ACC112 (cell line): ENCODE measurements around the gene RAD51.

ENCODE experiments used
- H2AFZ ChIP-seq: fragments of 200-600 bp; sonication (generic); one replicate; pipeline ENCODE4 v1.6.0; 2017; ENCODE audit warnings: antibody characterized with exemption, low read length; ENCODE audit not compliant: unreplicated experiment
- H3K27ac ChIP-seq: fragments of 200-600 bp; sonication (generic); 2 replicates; pipeline ENCODE4 v1.5.1; 2014; ENCODE audit warnings: low read depth, mild to moderate bottlenecking, antibody characterized with exemption, low read length, moderate library complexity
- H3K27me3 ChIP-seq: fragments of 200-600 bp; sonication (generic); 2 replicates; pipeline ENCODE4 v1.6.1; 2014; ENCODE audit warnings: mild to moderate bottlenecking, antibody characterized with exemption, low read length, moderate library complexity, mixed read lengths; ENCODE audit not compliant: insufficient read depth
- H3K36me3 ChIP-seq: fragments of 200-600 bp; sonication (generic); 2 replicates; pipeline ENCODE4 v1.6.1; 2016; ENCODE audit warnings: mild to moderate bottlenecking, antibody characterized with exemption, low read length, moderate library complexity, mixed read lengths; ENCODE audit not compliant: insufficient read depth
- H3K4me1 ChIP-seq: fragments of 200-600 bp; sonication (generic); one replicate; pipeline ENCODE4 v1.6.1; 2016; ENCODE audit warnings: low read length, mixed read lengths; ENCODE audit not compliant: insufficient read depth, unreplicated experiment, control insufficient read depth
- H3K4me3 ChIP-seq: fragments of 200-600 bp; sonication (generic); 2 replicates; pipeline ENCODE4 v1.5.1; 2014; ENCODE audit warnings: mild to moderate bottlenecking, low read depth, low read length
- H3K79me2 ChIP-seq: fragments of 200-600 bp; sonication (generic); one replicate; pipeline ENCODE4 v1.6.0; 2016; ENCODE audit warnings: low read length; ENCODE audit not compliant: control insufficient read depth, unreplicated experiment, insufficient read depth

Gene RAD51

DNA sequence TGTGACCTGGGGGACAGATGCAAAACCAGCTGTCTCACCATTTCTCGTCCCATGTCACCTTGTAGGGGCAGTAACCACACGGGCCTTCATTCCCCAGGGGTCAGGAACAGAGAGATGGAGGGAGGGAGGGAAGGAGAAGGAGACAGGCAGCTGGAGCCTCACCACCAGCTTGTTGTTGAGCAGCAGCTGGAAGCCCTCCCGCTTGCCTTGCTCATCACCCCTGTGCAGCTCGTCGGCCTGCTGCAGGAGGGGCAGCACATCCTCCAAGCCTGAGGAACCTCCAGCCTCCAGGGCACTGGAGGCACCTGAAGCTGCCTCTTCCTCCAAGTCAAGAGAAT, 49.8 kb downstream of the RAD51 start:
- no peaks in the 10 kb centered on the region for H3K27me3 ChIP-seq
- no peak overlapping the region for H2AFZ ChIP-seq
- H3K79me2 ChIP-seq = no peaks in the 10 kb centered on the region
- no peak overlapping the region for H3K4me3 ChIP-seq
- peak overlapping the region; percentile 34; the same call in 1 of the 2 replicates for H3K27ac ChIP-seq
- H3K36me3 ChIP-seq = peaks cover 5% of the 10 kb centered on the region; the same call in 1 of the 2 replicates
- H3K4me1 ChIP-seq = peaks cover 32% of the 10 kb centered on the region

GRCh38 chr15:40746916-40747418, 52.0 kb downstream of the RAD51 start:
- Histone ChIP-seq H3K27ac (peak overlapping the region; percentile 28), H3K27me3 (no peaks in the 10 kb centered on the region), H3K79me2 (peaks cover 5% of the 10 kb centered on the region), H3K4me3 (no peak overlapping the region), H3K4me1 (peaks cover 32% of the 10 kb centered on the region), H2AFZ (no peak overlapping the region), H3K36me3 (peaks cover 5% of the 10 kb centered on the region; the same call in 1 of the 2 replicates)

- Histone ChIP-seq H2AFZ (no peak overlapping the region), H3K4me3 (no peak overlapping the region), H3K27ac (peak overlapping the region; percentile 28), H3K4me1 (peaks cover 32% of the 10 kb centered on the region), H3K36me3 (peaks cover under 1% of the 10 kb centered on the region; the same call in 1 of the 2 replicates), H3K79me2 (peaks cover 14% of the 10 kb centered on the region), H3K27me3 (no peaks in the 10 kb centered on the region)
Measured at GRCh38 chr15:40747685-40748631, 53.0 kb downstream of the RAD51 start.

DNA sequence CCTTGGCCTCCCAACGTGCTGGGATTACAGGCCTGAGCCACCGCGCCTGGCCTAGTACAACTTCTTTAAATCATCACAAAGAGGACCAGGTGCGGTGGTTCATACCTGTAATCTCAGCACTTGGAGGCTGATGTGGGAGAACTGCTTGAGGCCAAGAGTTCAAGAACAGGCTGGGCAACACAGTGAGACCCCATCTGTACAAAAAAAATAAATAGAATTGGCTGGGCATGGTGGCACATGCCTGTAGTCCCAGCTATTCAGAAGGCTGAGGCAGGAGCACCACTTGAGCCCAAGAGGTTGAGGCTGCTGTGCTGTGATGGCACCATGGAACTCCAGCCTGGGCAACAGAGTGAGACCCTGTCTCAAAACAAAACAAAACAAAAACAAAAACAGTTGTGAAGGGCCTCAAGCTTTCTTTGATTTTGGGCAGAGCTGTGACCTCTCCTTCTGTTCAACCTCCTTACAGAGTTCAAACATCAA, 54.2 kb downstream of the RAD51 start:
- Histone ChIP-seq H3K4me1 (peaks cover 27% of the 10 kb centered on the region), H3K79me2 (peaks cover 23% of the 10 kb centered on the region), H3K27me3 (no peaks in the 10 kb centered on the region), H3K27ac (no peak overlapping the region), H3K36me3 (no peaks in the 10 kb centered on the region; the same call in 1 of the 2 replicates), H2AFZ (no peak overlapping the region), H3K4me3 (no peak overlapping the region)

DNA sequence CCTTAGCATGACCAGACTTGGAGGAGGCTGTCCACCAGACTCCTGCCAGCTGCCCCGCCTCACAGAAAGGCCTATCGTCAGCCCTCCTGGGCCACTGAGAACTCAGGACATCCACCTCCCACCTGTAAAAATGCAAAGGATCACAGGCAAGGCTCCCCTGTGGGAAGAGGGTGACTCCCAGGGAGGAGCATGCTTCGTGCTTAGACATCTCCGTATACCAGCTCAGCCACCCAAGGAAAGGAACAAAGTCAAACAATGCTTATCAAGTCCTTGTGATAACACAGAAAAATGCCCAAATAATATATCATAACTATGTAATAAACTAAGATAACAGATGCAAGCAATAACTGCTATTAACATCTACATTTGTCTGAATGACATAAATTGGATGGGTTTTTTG, 55.9 kb downstream of the RAD51 start:
- H3K36me3 ChIP-seq = no peaks in the 10 kb centered on the region
- H3K27me3 ChIP-seq = no peaks in the 10 kb centered on the region
- H3K4me1 ChIP-seq = peaks cover 18% of the 10 kb centered on the region

GRCh38 chr15:40751745-40752144, 56.8 kb downstream of the RAD51 start:
- Histone ChIP-seq H3K27me3 (no peaks in the 10 kb centered on the region), H3K4me1 (peaks cover 14% of the 10 kb centered on the region), H2AFZ (no peak overlapping the region), H3K79me2 (peaks cover 30% of the 10 kb centered on the region), H3K27ac (no peak overlapping the region), H3K36me3 (no peaks in the 10 kb centered on the region), H3K4me3 (no peak overlapping the region)

More for the DNA sequence above, 55.9 kb downstream of the RAD51 start:
- H3K4me3 ChIP-seq = no peak overlapping the region
- H3K79me2 ChIP-seq = peaks cover 30% of the 10 kb centered on the region
- H3K27ac ChIP-seq = no peak overlapping the region
- no peak overlapping the region for H2AFZ ChIP-seq

DNA sequence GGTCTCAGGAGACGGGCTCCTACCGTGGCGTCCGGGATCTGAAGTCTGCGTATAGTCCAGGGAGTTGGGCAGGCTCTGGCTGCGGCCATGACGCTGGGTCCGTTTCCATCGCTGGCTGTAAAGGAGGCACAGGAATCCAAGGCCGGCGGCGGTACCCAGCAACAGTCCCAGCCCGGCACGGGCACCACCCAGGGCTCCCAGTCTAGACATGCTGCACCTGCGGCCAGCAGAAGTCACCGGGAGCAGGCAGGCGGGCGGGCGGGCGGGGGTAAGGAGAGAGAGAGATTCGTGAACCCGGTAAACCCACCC, 59.6 kb downstream of the RAD51 start:
- Histone ChIP-seq H3K79me2 (peaks cover 30% of the 10 kb centered on the region), H2AFZ (peak overlapping the region; percentile 93), H3K27me3 (no peaks in the 10 kb centered on the region), H3K4me1 (peaks cover 4% of the 10 kb centered on the region), H3K4me3 (peak overlapping the region; percentile 94), H3K36me3 (no peaks in the 10 kb centered on the region), H3K27ac (no peak overlapping the region)

- Histone ChIP-seq H2AFZ (peak within 1 kb of the TSS; percentile 93), H3K79me2 (peaks cover 30% of the 10 kb centered on the region), H3K4me1 (peaks cover 4% of the 10 kb centered on the region), H3K4me3 (peak within 1 kb of the TSS; percentile 94), H3K36me3 (no peaks in the 10 kb centered on the region), H3K27me3 (no peaks in the 10 kb centered on the region), H3K27ac (peak within 1 kb of the TSS; percentile 67)
Measured at GRCh38 chr15:40754883-40755811, 60.2 kb downstream of the RAD51 start, which contains the start of gene RMDN3. Gene RMDN3, minus strand, starts transcription at chr15:40755254. Its CDS starts 471 bp downstream, at chr15:40754783.

- H3K36me3 ChIP-seq = no peaks in the 10 kb centered on the region
- H3K4me1 ChIP-seq = peaks cover 4% of the 10 kb centered on the region
- peak overlapping the region; percentile 94 for H3K4me3 ChIP-seq
- peak overlapping the region; percentile 68 for H2AFZ ChIP-seq
- peaks cover 30% of the 10 kb centered on the region for H3K79me2 ChIP-seq
- no peaks in the 10 kb centered on the region for H3K27me3 ChIP-seq
- peak overlapping the region; percentile 67 for H3K27ac ChIP-seq
Measured at GRCh38 chr15:40755812-40756208, 60.8 kb downstream of the RAD51 start.

GRCh38 chr15:40756938-40757337, 62.0 kb downstream of the RAD51 start:
- Histone ChIP-seq H3K27me3 (no peaks in the 10 kb centered on the region), H3K36me3 (no peaks in the 10 kb centered on the region), H2AFZ (no peak overlapping the region), H3K79me2 (peaks cover 25% of the 10 kb centered on the region), H3K4me1 (peaks cover 4% of the 10 kb centered on the region), H3K4me3 (no peak overlapping the region), H3K27ac (no peak overlapping the region)
